Activated CD4-positive, alpha-beta memory T cell treated with anti-CD3 and anti-CD28 coated beads, Interleukin-2, amount 10 ng/mL, durations not matched to agents 7 days and 5 days (primary cell): ENCODE results near the gene MRPS27. TPM values are rescaled to one million over a fixed set of nuclear protein-coding genes. Genes with fewer than 3 reads are reported as not detected.
"Not testable (repeated sequence)": the region's sequence is repeated elsewhere in the genome, so short reads cannot be mapped to it uniquely, and the experiment has no call there.

Experiments
- CTCF ChIA-PET: fragments of 350-600 bp; sonication (Branson Sonifier 250); formaldehyde crosslinking; loops from one replicate; lab custom pipeline; 2021; ENCODE audit warnings: antibody characterized with exemption, inconsistent platforms; lab: Charles Lee
- POLR2A ChIA-PET: fragments of 350-600 bp; sonication (Branson Sonifier 250); formaldehyde crosslinking; loops from one replicate; lab custom pipeline; 2021; ENCODE audit warnings: antibody characterized with exemption; lab: Charles Lee
- DNase-seq: peaks from one replicate; pipeline ENCODE4 v3.0.0-alpha.2; 2020
- H3K27ac Mint-ChIP-seq: one replicate; pipeline ENCODE4 v1.8.0; 2021; ENCODE audit warnings: mild to moderate bottlenecking, mixed read lengths
- H3K27me3 Mint-ChIP-seq: one replicate; pipeline ENCODE4 v1.8.0; 2021; ENCODE audit warnings: mixed read lengths
- H3K36me3 Mint-ChIP-seq: one replicate; pipeline ENCODE4 v1.8.0; 2021; ENCODE audit warnings: low read depth, mixed read lengths
- H3K4me1 Mint-ChIP-seq: one replicate; pipeline ENCODE4 v1.8.0; 2021; ENCODE audit warnings: mixed read lengths
- H3K4me3 Mint-ChIP-seq: one replicate; pipeline ENCODE4 v1.8.0; 2021; ENCODE audit warnings: mild to moderate bottlenecking, mixed read lengths
- H3K9me3 Mint-ChIP-seq: one replicate; pipeline ENCODE4 v1.8.0; 2021; ENCODE audit warnings: mixed read lengths
- total RNA-seq, 2 experiments: library from RNA; stranded (reverse); gene quantifications; one replicate each; pipeline ENCODE4 v1.2.3, GENCODE V29; 2021

The MRPS27 gene
- total RNA-seq, 2 experiments from 2014 or later, result 34.5 to 41.1 TPM

GRCh38 chr5:72353046-72353445 is 33.0 kb upstream of the MRPS27 start:
- no peak overlapping the region for H3K27ac Mint-ChIP-seq
- no peak for DNase-seq
- no peak overlapping the region for H3K4me3 Mint-ChIP-seq
- no peaks in the 10 kb centered on the region for H3K9me3 Mint-ChIP-seq
- ChIA-PET POLR2A (no interaction called here), CTCF (interaction anchor here (0.8 kb wide), 1 partner anchor 13 kb away, joined by 3 read pairs; no protein-coding TSS in a partner anchor)
- peaks cover 8% of the 10 kb centered on the region for H3K4me1 Mint-ChIP-seq
- H3K27me3 Mint-ChIP-seq, result no peaks in the 10 kb centered on the region
- peaks cover 8% of the 10 kb centered on the region for H3K36me3 Mint-ChIP-seq

GRCh38 chr5:72352616-72353015 is 32.6 kb upstream of the MRPS27 start:
- ChIA-PET POLR2A (no interaction called here), CTCF (interaction anchor here (0.8 kb wide), 1 partner anchor 14 kb away, joined by 3 read pairs; no protein-coding TSS in a partner anchor)
- Mint-ChIP-seq H3K36me3 (peaks cover 6% of the 10 kb centered on the region), H3K4me1 (peaks cover 12% of the 10 kb centered on the region), H3K4me3 (no peak overlapping the region), H3K27ac (no peak overlapping the region), H3K9me3 (no peaks in the 10 kb centered on the region), H3K27me3 (no peaks in the 10 kb centered on the region)
- DNase-seq, result no peak

GRCh38 chr5:72351376-72351775 is 31.3 kb upstream of the MRPS27 start:
- ChIA-PET POLR2A (no interaction called here), CTCF (no interaction called here)

GRCh38 chr5:72347801-72348308 is 27.8 kb upstream of the MRPS27 start:
- ChIA-PET CTCF (no interaction called here), POLR2A (interaction anchor here (0.7 to 0.9 kb wide), 2 partner anchors 28 to 40 kb away, joined by 3 read pairs; partner anchors contain the start of genes MRPS27 and PTCD2)
- peaks cover 29% of the 10 kb centered on the region for H3K36me3 Mint-ChIP-seq
- H3K27me3 Mint-ChIP-seq, result no peaks in the 10 kb centered on the region
- no peak overlapping the region for H3K27ac Mint-ChIP-seq
- H3K9me3 Mint-ChIP-seq, result no peaks in the 10 kb centered on the region
- peaks cover 19% of the 10 kb centered on the region for H3K4me1 Mint-ChIP-seq
- DNase-seq, result no peak
- no peak overlapping the region for H3K4me3 Mint-ChIP-seq

More at GRCh38 chr5:72351376-72351775, 31.3 kb upstream of the MRPS27 start:
- no peak overlapping the region for H3K27ac Mint-ChIP-seq
- DNase-seq, result no peak
- peaks cover 19% of the 10 kb centered on the region for H3K4me1 Mint-ChIP-seq
- no peaks in the 10 kb centered on the region for H3K9me3 Mint-ChIP-seq
- peaks cover 9% of the 10 kb centered on the region for H3K36me3 Mint-ChIP-seq
- H3K4me3 Mint-ChIP-seq, result no peak overlapping the region
- no peaks in the 10 kb centered on the region for H3K27me3 Mint-ChIP-seq

- Mint-ChIP-seq H3K4me3 (no peak overlapping the region), H3K4me1 (peaks cover 19% of the 10 kb centered on the region), H3K9me3 (no peaks in the 10 kb centered on the region), H3K27me3 (no peaks in the 10 kb centered on the region), H3K27ac (no peak overlapping the region), H3K36me3 (peaks cover 29% of the 10 kb centered on the region)
- DNase-seq, result no peak
- ChIA-PET POLR2A (no interaction called here), CTCF (no interaction called here)
These were observed 26.4 kb upstream of the MRPS27 start for GRCh38 chr5:72346398-72346797.

GRCh38 chr5:72338689-72339209 is 18.7 kb upstream of the MRPS27 start:
- H3K36me3 Mint-ChIP-seq, result peaks cover 27% of the 10 kb centered on the region
- ChIA-PET POLR2A (no interaction called here), CTCF (no interaction called here)
- no peaks in the 10 kb centered on the region for H3K4me1 Mint-ChIP-seq
- no peaks in the 10 kb centered on the region for H3K9me3 Mint-ChIP-seq
- H3K27me3 Mint-ChIP-seq, result no peaks in the 10 kb centered on the region
- no peak overlapping the region for H3K27ac Mint-ChIP-seq
- H3K4me3 Mint-ChIP-seq, result no peak overlapping the region
- DNase-seq, result no peak

- Mint-ChIP-seq H3K27ac (no peak overlapping the region), H3K4me3 (no peak overlapping the region), H3K9me3 (no peaks in the 10 kb centered on the region), H3K27me3 (no peaks in the 10 kb centered on the region), H3K36me3 (peaks cover 27% of the 10 kb centered on the region), H3K4me1 (no peaks in the 10 kb centered on the region)
- DNase-seq, result no peak
- ChIA-PET POLR2A (no interaction called here), CTCF (no interaction called here)
These were observed 17.1 kb upstream of the MRPS27 start for GRCh38 chr5:72337159-72337558.

- no peak overlapping the region for H3K27ac Mint-ChIP-seq
- H3K4me3 Mint-ChIP-seq, result no peak overlapping the region
- no peaks in the 10 kb centered on the region for H3K4me1 Mint-ChIP-seq
- ChIA-PET POLR2A (no interaction called here), CTCF (no interaction called here)
- peaks cover 44% of the 10 kb centered on the region for H3K36me3 Mint-ChIP-seq
- no peaks in the 10 kb centered on the region for H3K9me3 Mint-ChIP-seq
- no peak for DNase-seq
- H3K27me3 Mint-ChIP-seq, result no peaks in the 10 kb centered on the region
These were observed 10.7 kb upstream of the MRPS27 start for GRCh38 chr5:72330712-72331111.

- DNase-seq, result no peak
- Mint-ChIP-seq H3K27ac (no peak overlapping the region), H3K27me3 (no peaks in the 10 kb centered on the region), H3K4me1 (peaks cover 7% of the 10 kb centered on the region), H3K4me3 (no peak overlapping the region), H3K9me3 (no peaks in the 10 kb centered on the region), H3K36me3 (peaks cover 53% of the 10 kb centered on the region)
- ChIA-PET CTCF (no interaction called here), POLR2A (interaction anchor here (0.8 kb wide), 1 partner anchor 9 kb away, joined by 3 read pairs; the partner anchor contains the start of genes MRPS27 and PTCD2)
These were observed 8.1 kb upstream of the MRPS27 start for GRCh38 chr5:72328172-72328571.

- Mint-ChIP-seq H3K27me3 (no peaks in the 10 kb centered on the region), H3K27ac (no peak overlapping the region), H3K36me3 (peaks cover 52% of the 10 kb centered on the region), H3K4me3 (no peak overlapping the region), H3K4me1 (peaks cover 16% of the 10 kb centered on the region), H3K9me3 (no peaks in the 10 kb centered on the region)
- ChIA-PET CTCF (no interaction called here), POLR2A (no interaction called here)
- no peak for DNase-seq
These were observed 6.2 kb upstream of the MRPS27 start for GRCh38 chr5:72326306-72326649.

GRCh38 chr5:72325566-72326305 is 5.7 kb upstream of the MRPS27 start:
- Mint-ChIP-seq H3K27me3 (no peaks in the 10 kb centered on the region), H3K27ac (no peak overlapping the region), H3K4me1 (peaks cover 21% of the 10 kb centered on the region), H3K4me3 (no peak overlapping the region), H3K36me3 (peaks cover 47% of the 10 kb centered on the region), H3K9me3 (no peaks in the 10 kb centered on the region)
- no peak for DNase-seq
- CTCF ChIA-PET, result no interaction called here
- POLR2A ChIA-PET, result no interaction called here

- no peak overlapping the region for H3K4me3 Mint-ChIP-seq
- H3K4me1 Mint-ChIP-seq, result peaks cover 27% of the 10 kb centered on the region
- H3K9me3 Mint-ChIP-seq, result no peaks in the 10 kb centered on the region
- ChIA-PET POLR2A (no interaction called here), CTCF (no interaction called here)
- no peak overlapping the region for H3K27ac Mint-ChIP-seq
- H3K27me3 Mint-ChIP-seq, result no peaks in the 10 kb centered on the region
- no peak for DNase-seq
- peaks cover 37% of the 10 kb centered on the region for H3K36me3 Mint-ChIP-seq
These were observed 4.3 kb upstream of the MRPS27 start for GRCh38 chr5:72324189-72324825.

GRCh38 chr5:72319435-72319975 is 535 bp downstream of the MRPS27 start:
- H3K9me3 Mint-ChIP-seq, H3K27me3 Mint-ChIP-seq: not testable (repeated sequence)
- ChIA-PET CTCF (interaction anchor here (0.7 to 4.4 kb wide), 3 partner anchors 11 to 16 kb away, joined by 3 to 38 read pairs (median 3); no protein-coding TSS in a partner anchor), POLR2A (interaction anchor here (0.8 to 8.2 kb wide), 6 partner anchors 9 to 530 kb away, joined by 3 to 123 read pairs (median 4); no protein-coding TSS in a partner anchor)
- Mint-ChIP-seq H3K36me3 (peaks cover 18% of the 10 kb centered on the region), H3K4me1 (peaks cover 54% of the 10 kb centered on the region), H3K27ac (peak overlapping the region; percentile 76), H3K4me3 (peak overlapping the region; percentile 94)
- DNase-seq, result peak; percentile 32
